Gastrocnemius medialis (tissue), 4 donors: ENCODE measurements around the gene RTEL1. TPM values are rescaled to one million over a fixed set of nuclear protein-coding genes. Genes with fewer than 3 reads are reported as not detected.

ENCODE experiments used
- ATAC-seq, 2 donors: fragments of 150-250 bp; one replicate each; pipeline ENCODE4 v1.9.1; 2016
- DNase-seq, 2 donors: peaks; one replicate each; pipeline ENCODE4 v3.0.0-alpha.2; 2019
- H3K27ac ChIP-seq, 4 donors: fragments of 200-600 bp; sonication (generic); 1 replicate in 1 of 4; 2 replicates in 3 of 4; pipeline ENCODE4 v1.5.1; 2016 to 2018; ENCODE audit warnings: mild to moderate bottlenecking in 2 of 4, moderate library complexity in 1 of 4
- H3K27me3 ChIP-seq, 3 donors: fragments of 200-600 bp; sonication (generic) in 2 of 3; 1 replicate in 1 of 3; 2 replicates in 2 of 3; pipeline versions ENCODE4 v1.5.1 to v1.6.0; 2016 to 2019; ENCODE audit warnings: mild to moderate bottlenecking in 1 of 3, moderate library complexity in 1 of 3
- H3K36me3 ChIP-seq, 2 donors: fragments of 200-600 bp; sonication (generic) in 1 of 2; one replicate each; pipeline ENCODE4 v1.5.1; 2017 to 2018
- H3K4me1 ChIP-seq, 2 donors: fragments of 200-600 bp; sonication (generic) in 1 of 2; one replicate each; pipeline ENCODE4 v1.5.1; 2016 to 2017; ENCODE audit warnings: mild to moderate bottlenecking in 2 of 2
- H3K4me3 ChIP-seq, 4 donors: fragments of 200-600 bp; sonication (generic) in 3 of 4; 1 replicate in 1 of 4; 2 replicates in 3 of 4; pipeline ENCODE4 v1.5.1; 2016 to 2019; ENCODE audit warnings: mild to moderate bottlenecking in 2 of 4
- H3K9me3 ChIP-seq, 3 donors: fragments of 200-600 bp; sonication (generic) in 2 of 3; 1 replicate in 1 of 3; 2 replicates in 2 of 3; pipeline ENCODE4 v1.5.1; 2016 to 2019
- CTCF ChIP-seq, 5 experiments: fragments of 450-650 bp in 3 of 5; fragments of 200-600 bp in 2 of 5; sonication (generic) in 2 of 5; IDR thresholded peaks in 4 of 5; conservative IDR thresholded peaks in 1 of 5; 1 replicate in 4 of 5; 2 replicates in 1 of 5; pipeline ENCODE4 v1.5.1; 2016 to 2019; ENCODE audit warnings: antibody characterized with exemption in 5 of 5, mild to moderate bottlenecking in 3 of 5, moderate library complexity in 3 of 5
- POLR2A ChIP-seq, 2 donors: fragments of 450-650 bp; IDR thresholded peaks; one replicate each; pipeline ENCODE4 v1.6.1; 2017; ENCODE audit warnings: antibody characterized with exemption in 2 of 2, mild to moderate bottlenecking in 2 of 2, moderate library complexity in 2 of 2
- in situ Hi-C, 4 donors: fragments of 200-750 bp; cut with MboI; loops; one replicate each; pipeline versions ENCODE4 v1.15.0 to v1.8.0; 2017; ENCODE audit warnings: low sequenced_read_pairs in 4 of 4
- intact Hi-C: fragments of 100-400 bp; cut with DNase I; formaldehyde crosslinking; loops from one replicate; pipeline ENCODE4 v1.15.1; 2023; ENCODE audit warnings: low total_unique reads
- total RNA-seq, 4 donors: library from RNA; depleted of rRNA; stranded (reverse); fragments of >200 nt; gene quantifications; one replicate each; pipeline versions ENCODE4 v1.1.0 to v1.2.3, GENCODE V29; 2016

Gene RTEL1
- total RNA-seq, 4 donors from 2014 or later = 2.4 to 9.1 (median 6.0) TPM

- Histone ChIP-seq H3K9me3 (no peaks in the 10 kb centered on the region), H3K4me1 (peaks cover under 1 to 4% of the 10 kb centered on the region in 2 donors), H3K27ac (no peak overlapping the region), H3K36me3 (peaks cover 0 to 35% of the 10 kb centered on the region in 2 donors), H3K4me3 (no peak overlapping the region), H3K27me3 (no peaks in the 10 kb centered on the region)
- TF ChIP-seq CTCF (IDR thresholded peaks at IDR 0.05 in 4 of 5, conservative IDR thresholded peaks at IDR 0.05 in 1 of 5) (no peak), POLR2A (IDR thresholded peaks at IDR 0.05) (no peak)
- ATAC-seq = no peak
- no peak for DNase-seq
- intact Hi-C loops = no loop called here
- in situ Hi-C loops = no loop called here
These were observed 75.0 kb downstream of the RTEL1 start for GRCh38 chr20:63733117-63733516.

GRCh38 chr20:63733579-63734081, 75.5 kb downstream of the RTEL1 start:
- ATAC-seq (no peak), DNase-seq (no peak)
- Histone ChIP-seq H3K4me3 (no peak overlapping the region), H3K4me1 (peaks cover 6 to 9% of the 10 kb centered on the region in 2 donors), H3K36me3 (peaks cover 0 to 35% of the 10 kb centered on the region in 2 donors), H3K9me3 (no peaks in the 10 kb centered on the region), H3K27me3 (no peaks in the 10 kb centered on the region), H3K27ac (no peak overlapping the region)
- intact Hi-C loops = no loop called here
- in situ Hi-C loops = no loop called here
- no peak for TF ChIP-seq POLR2A (IDR thresholded peaks at IDR 0.05)
- no peak for TF ChIP-seq CTCF (IDR thresholded peaks at IDR 0.05 in 4 of 5, conservative IDR thresholded peaks at IDR 0.05 in 1 of 5)

- Histone ChIP-seq H3K27me3 (no peaks in the 10 kb centered on the region), H3K4me1 (peaks cover 7 to 15% of the 10 kb centered on the region in 2 donors), H3K36me3 (peaks cover 0 to 35% of the 10 kb centered on the region in 2 donors), H3K9me3 (no peaks in the 10 kb centered on the region), H3K27ac (no peak overlapping the region), H3K4me3 (no peak overlapping the region)
- TF ChIP-seq CTCF (IDR thresholded peaks at IDR 0.05 in 4 of 5, conservative IDR thresholded peaks at IDR 0.05 in 1 of 5) = no peak
- TF ChIP-seq POLR2A (IDR thresholded peaks at IDR 0.05) = no peak
- in situ Hi-C loops (no loop called here), intact Hi-C loops (no loop called here)
- DNase-seq (no peak), ATAC-seq (no peak)
These were observed 76.2 kb downstream of the RTEL1 start for GRCh38 chr20:63734111-63734945.

- ATAC-seq = no peak
- no peaks in the 10 kb centered on the region for H3K27me3 ChIP-seq
These were observed 77.1 kb downstream of the RTEL1 start for GRCh38 chr20:63734946-63735858.

More at GRCh38 chr20:63734946-63735858, 77.1 kb downstream of the RTEL1 start:
- Histone ChIP-seq H3K4me3 (no peak overlapping the region), H3K9me3 (no peaks in the 10 kb centered on the region), H3K4me1 (peaks cover 7 to 15% of the 10 kb centered on the region in 2 donors), H3K36me3 (peaks cover 0 to 35% of the 10 kb centered on the region in 2 donors), H3K27ac (no peak overlapping the region)
- no peak for TF ChIP-seq POLR2A (IDR thresholded peaks at IDR 0.05)
- no peak for TF ChIP-seq CTCF (IDR thresholded peaks at IDR 0.05 in 4 of 5, conservative IDR thresholded peaks at IDR 0.05 in 1 of 5)
- in situ Hi-C loops (no loop called here), intact Hi-C loops (loop anchor here (5.0 kb wide), 1 partner anchor 93 kb away; no protein-coding TSS in a partner anchor)
- no peak for DNase-seq
